GM10266 (cell line): Measurements from ENCODE around the gene ELF5.

Experiments used
- DNase-seq: peaks from one replicate; pipeline ENCODE4 v3.0.0; 2012; ENCODE audit errors: extremely low spot score
- CTCF ChIP-seq: IDR thresholded peaks from 2 replicates; pipeline ENCODE4 v1.5.1; 2012; ENCODE audit warnings: mild to moderate bottlenecking, low read depth; ENCODE audit not compliant: control insufficient read depth, insufficient read depth; ENCODE audit errors: missing control alignments

Gene ELF5

GRCh38 chr11:34548278-34548677 is 34.7 kb upstream of the ELF5 start:
- no peak for TF ChIP-seq CTCF
- no peak for DNase-seq

DNA sequence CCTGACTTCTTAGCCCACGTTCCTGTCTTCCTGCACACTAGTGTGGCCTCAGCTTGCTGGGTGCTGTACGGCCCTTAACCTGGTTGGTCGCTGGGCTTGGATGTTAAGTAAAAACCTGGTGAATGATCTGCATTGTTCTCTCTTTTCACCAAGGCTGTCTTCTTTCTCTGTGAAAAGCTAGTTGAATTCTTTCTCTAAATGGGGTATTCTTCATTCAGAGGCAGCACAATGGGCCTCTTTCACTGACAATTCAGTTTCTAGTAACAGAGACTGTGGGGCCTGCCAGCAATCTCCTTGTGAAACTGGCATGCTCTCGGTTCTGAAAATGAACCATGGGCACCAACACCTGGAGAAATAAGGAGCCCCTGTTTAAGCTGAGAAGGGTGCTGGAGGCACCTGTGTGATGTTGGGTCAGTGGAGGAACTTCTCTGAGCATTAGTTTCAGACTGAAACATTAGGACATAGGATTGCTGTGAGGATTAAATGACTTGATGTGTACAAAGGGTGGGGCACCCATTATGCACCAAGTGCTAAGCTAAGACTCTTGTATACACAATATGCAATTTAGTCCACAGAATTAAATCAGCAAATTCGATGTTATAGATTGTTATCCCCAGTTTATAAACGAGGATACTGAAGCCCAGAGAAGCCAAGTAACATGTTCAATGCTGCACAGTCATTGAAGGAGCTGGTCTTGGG is 33.1 kb upstream of the ELF5 start:
- TF ChIP-seq CTCF: no peak
- DNase-seq: no peak

GRCh38 chr11:34542089-34542488 is 28.5 kb upstream of the ELF5 start:
- DNase-seq: no peak
- TF ChIP-seq CTCF: no peak

GRCh38 chr11:34540870-34541269 is 27.3 kb upstream of the ELF5 start:
- DNase-seq: no peak
- no peak for TF ChIP-seq CTCF

DNA sequence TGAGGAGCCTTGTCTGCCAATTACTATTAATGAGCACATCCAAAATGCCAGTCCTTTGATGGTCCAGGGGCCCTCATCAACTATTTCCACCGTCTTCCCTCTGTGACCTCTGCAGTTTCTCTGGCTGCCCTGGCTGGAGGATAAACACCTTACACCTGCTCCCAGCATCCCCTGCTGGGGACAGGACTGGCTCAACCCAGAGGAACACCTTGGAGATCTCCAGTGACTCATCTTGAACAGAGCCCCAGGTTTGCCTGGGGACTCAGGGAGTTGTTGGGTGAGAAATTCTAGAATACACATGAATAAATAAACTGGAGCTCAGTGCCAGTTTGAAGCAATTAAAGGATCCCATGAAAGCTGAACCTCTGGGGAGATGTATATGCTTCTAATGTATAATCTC is 24.0 kb upstream of the ELF5 start:
- no peak for DNase-seq
- no peak for TF ChIP-seq CTCF

GRCh38 chr11:34536056-34536455 is 22.5 kb upstream of the ELF5 start:
- no peak for DNase-seq
- no peak for TF ChIP-seq CTCF

DNA sequence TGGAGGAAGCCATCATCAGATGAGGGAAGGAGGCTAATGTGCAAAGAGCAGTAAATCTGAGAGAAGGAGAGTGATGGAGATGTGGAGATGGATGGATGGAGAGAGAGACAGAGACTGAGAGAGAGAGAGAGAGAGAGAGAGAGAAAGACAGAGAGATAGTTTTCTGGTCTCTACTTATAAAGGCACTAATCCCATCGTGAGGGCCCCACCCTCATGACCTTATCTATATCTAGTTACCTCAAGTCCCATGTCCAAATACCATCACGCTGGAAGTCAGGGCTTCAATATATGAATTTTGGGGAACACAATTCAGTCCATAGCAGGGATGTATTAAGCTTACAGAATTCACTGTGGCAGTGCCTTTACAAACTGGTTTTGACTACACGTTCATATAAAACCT is 21.2 kb upstream of the ELF5 start:
- no peak for DNase-seq
- TF ChIP-seq CTCF: no peak
